H1 (cell line): Measurements from ENCODE around the gene PCTP. TPM values are rescaled to one million over a fixed set of nuclear protein-coding genes. Genes with fewer than 3 reads are reported as not detected.

ENCODE experiments used
- CTCF ChIA-PET: fragments of 300-600 bp; sonication (Branson Sonifier 250); formaldehyde crosslinking; loops from one replicate; lab custom pipeline; 2021; ENCODE audit not compliant: partially characterized antibody; lab: Charles Lee
- POLR2A ChIA-PET: fragments of 300-600 bp; sonication (Branson Sonifier 250); formaldehyde crosslinking; loops from one replicate; lab custom pipeline; 2021; ENCODE audit warnings: inconsistent platforms; ENCODE audit not compliant: partially characterized antibody; lab: Charles Lee
- DNase-seq, 2 experiments: peaks; one replicate each; pipeline versions ENCODE4 v3.0.0 to v3.0.0-alpha.2; 2010 to 2022; ENCODE audit warnings: low spot score in 2 of 2, low read depth in 1 of 2, mixed read lengths in 1 of 2
- FAIRE-seq: peaks from 2 replicates; lab custom pipeline; 2011; peaks lifted over from hg19 to GRCh38; lab: Jason Lieb, UNC
- H2AFZ ChIP-seq: 2 replicates; pipeline ENCODE4 v1.8.1; 2012; ENCODE audit warnings: low read length, inconsistent platforms
- H2AK5ac ChIP-seq: 2 replicates; pipeline ENCODE4 v1.6.1; 2013; ENCODE audit warnings: low read depth, low read length
- H2BK120ac ChIP-seq: replicated peaks from 2 replicates; pipeline ENCODE3; 2013; ENCODE audit warnings: low read depth, low read length, inconsistent platforms
- H2BK12ac ChIP-seq: 2 replicates; pipeline ENCODE4 v1.6.1; 2013; ENCODE audit warnings: low read depth, low read length
- H2BK15ac ChIP-seq: 2 replicates; pipeline ENCODE4 v1.6.1; 2013; ENCODE audit warnings: low read length
- H2BK20ac ChIP-seq: 2 replicates; pipeline ENCODE4 v1.6.1; 2013; ENCODE audit warnings: low read length
- H2BK5ac ChIP-seq: 2 replicates; pipeline ENCODE4 v1.6.1; 2013; ENCODE audit warnings: low read depth, low read length
- H3K14ac ChIP-seq: 2 replicates; pipeline ENCODE4 v1.6.1; 2013; ENCODE audit warnings: inconsistent platforms; ENCODE audit not compliant: insufficient read length
- H3K18ac ChIP-seq: 2 replicates; pipeline ENCODE4 v1.6.1; 2013; ENCODE audit warnings: low read length; ENCODE audit errors: extremely low read depth
- H3K23ac ChIP-seq: 2 replicates; pipeline ENCODE4 v1.6.1; 2013; ENCODE audit warnings: inconsistent platforms; ENCODE audit not compliant: insufficient read length
- H3K23me2 ChIP-seq: 2 replicates; pipeline ENCODE4 v1.6.1; 2013; ENCODE audit warnings: low read depth, low read length
- H3K27ac ChIP-seq: 2 replicates; pipeline ENCODE4 v1.6.1; 2011; ENCODE audit warnings: low read depth, low read length, inconsistent platforms
- H3K27me3 ChIP-seq, 4 experiments: replicated peaks in 1 of 4; 1 replicate in 1 of 4; 2 replicates in 3 of 4; pipeline versions ENCODE4 v1.6.1 to v1.8.1; 2011 to 2013; ENCODE audit warnings: low read length in 3 of 4, mild to moderate bottlenecking in 3 of 4, inconsistent platforms in 2 of 4, mixed read lengths in 2 of 4, moderate library complexity in 1 of 4; ENCODE audit not compliant: control insufficient read depth in 3 of 4, insufficient read depth in 3 of 4; ENCODE audit errors: extremely low read depth in 1 of 4
- H3K36me3 ChIP-seq, 4 experiments: 2 replicates each; pipeline versions ENCODE4 v1.6.1 to v1.8.1; 2011 to 2013; ENCODE audit warnings: mild to moderate bottlenecking in 4 of 4, low read length in 3 of 4, moderate library complexity in 2 of 4, control low read depth in 1 of 4, inconsistent platforms in 1 of 4; ENCODE audit not compliant: insufficient read depth in 4 of 4, control insufficient read depth in 2 of 4
- H3K4ac ChIP-seq: replicated peaks from 2 replicates; pipeline ENCODE3; 2013; ENCODE audit warnings: low read length, low read depth, mixed read lengths, inconsistent platforms; ENCODE audit not compliant: insufficient read length
- H3K4me1 ChIP-seq, 4 experiments: replicated peaks in 1 of 4; 1 replicate in 1 of 4; 2 replicates in 3 of 4; pipeline versions ENCODE4 v1.6.1 to v1.8.1; 2011 to 2013; ENCODE audit warnings: low read length in 3 of 4, inconsistent platforms in 2 of 4, mixed read lengths in 1 of 4; ENCODE audit not compliant: insufficient read depth in 4 of 4, control insufficient read depth in 3 of 4
- H3K4me2 ChIP-seq, 2 experiments: 2 replicates each; pipeline versions ENCODE4 v1.6.1 to v1.8.1; 2011 to 2013; ENCODE audit warnings: low read depth in 2 of 2, low read length in 2 of 2, control low read depth in 1 of 2, inconsistent platforms in 1 of 2, mild to moderate bottlenecking in 1 of 2; ENCODE audit not compliant: insufficient read depth in 1 of 2
- H3K4me3 ChIP-seq, 4 experiments: fragments of 200-600, 300-600 bp in 1 of 4; sonication (generic), shearing (Covaris generic), sonication (Bioruptor Twin) in 1 of 4; 2 replicates each; pipeline versions ENCODE4 v1.5.1 to v1.8.1; 2011 to 2016; ENCODE audit warnings: low read length in 4 of 4, low read depth in 3 of 4, control low read depth in 2 of 4, inconsistent platforms in 2 of 4, mild to moderate bottlenecking in 2 of 4, mixed read lengths in 1 of 4, moderate library complexity in 1 of 4; ENCODE audit not compliant: insufficient read depth in 2 of 4; ENCODE audit errors: extremely low read depth in 1 of 4
- H3K56ac ChIP-seq: replicated peaks from 2 replicates; pipeline ENCODE3; 2013; ENCODE audit warnings: low read depth, mild to moderate bottlenecking, mixed read lengths, low read length, inconsistent platforms; ENCODE audit not compliant: insufficient read length
- H3K79me1 ChIP-seq: 2 replicates; pipeline ENCODE4 v1.6.1; 2013; ENCODE audit warnings: low read depth, low read length, control low read depth
- H3K79me2 ChIP-seq, 2 experiments: 2 replicates each; pipeline versions ENCODE4 v1.6.1 to v1.8.1; 2012 to 2013; ENCODE audit warnings: low read length in 2 of 2, mild to moderate bottlenecking in 2 of 2, inconsistent platforms in 1 of 2; ENCODE audit not compliant: insufficient read depth in 2 of 2, control insufficient read depth in 1 of 2
- H3K9ac ChIP-seq, 4 experiments: replicated peaks in 1 of 4; 1 replicate in 1 of 4; 2 replicates in 3 of 4; pipeline versions ENCODE4 v1.6.1 to v1.8.1; 2011 to 2013; ENCODE audit warnings: low read depth in 3 of 4, low read length in 3 of 4, control low read depth in 2 of 4, mild to moderate bottlenecking in 2 of 4, moderate library complexity in 2 of 4, inconsistent platforms in 1 of 4; ENCODE audit errors: extremely low read depth in 1 of 4
- H3K9me3 ChIP-seq, 2 experiments: 2 replicates each; pipeline versions ENCODE4 v1.6.1 to v1.8.1; 2012 to 2013; ENCODE audit warnings: mild to moderate bottlenecking in 2 of 2, moderate library complexity in 2 of 2, control low read depth in 1 of 2, inconsistent platforms in 1 of 2, low read depth in 1 of 2, low read length in 1 of 2, mixed read lengths in 1 of 2; ENCODE audit not compliant: insufficient read depth in 2 of 2
- H4K20me1 ChIP-seq, 2 experiments: replicated peaks in 1 of 2; 2 replicates each; pipeline versions ENCODE3 to v1.8.1; 2011 to 2013; ENCODE audit warnings: inconsistent platforms in 2 of 2, low read length in 2 of 2, mild to moderate bottlenecking in 1 of 2; ENCODE audit not compliant: insufficient read depth in 2 of 2, control insufficient read depth in 1 of 2
- H4K5ac ChIP-seq: 2 replicates; pipeline ENCODE4 v1.6.1; 2013; ENCODE audit warnings: low read length, low read depth, mixed read lengths, inconsistent platforms; ENCODE audit not compliant: insufficient read length
- H4K8ac ChIP-seq: 2 replicates; pipeline ENCODE4 v1.8.0; 2013; ENCODE audit warnings: mild to moderate bottlenecking, moderate library complexity, low read length, inconsistent platforms; ENCODE audit not compliant: insufficient read depth; ENCODE audit errors: extremely low read depth
- H4K91ac ChIP-seq: replicated peaks from 2 replicates; pipeline ENCODE3; 2013; ENCODE audit warnings: low read length, mixed read lengths, inconsistent platforms; ENCODE audit not compliant: insufficient read length
- CBX5 ChIP-seq: fragments of 300-800, 300-1000 bp; sonication (generic); IDR thresholded peaks from 2 replicates; pipeline ENCODE4 v1.7.1; 2016; ENCODE audit warnings: antibody characterized with exemption, low read length, low read depth
- CBX8 ChIP-seq: fragments of 300-800, 300-1000 bp; sonication (generic); IDR thresholded peaks from 2 replicates; pipeline ENCODE4 v1.7.1; 2016; ENCODE audit warnings: low read depth, low read length, borderline replicate concordance
- CREB1 ChIP-seq: IDR thresholded peaks from 2 replicates; pipeline ENCODE4 v1.6.1; 2012; ENCODE audit warnings: inconsistent platforms
- CTBP2 ChIP-seq: IDR thresholded peaks from 2 replicates; pipeline ENCODE4 v1.7.0; 2011; ENCODE audit warnings: borderline replicate concordance, mild to moderate bottlenecking, moderate library complexity, mixed read lengths, low read length; ENCODE audit not compliant: insufficient read depth, insufficient read length
- E2F6 ChIP-seq: IDR thresholded peaks from 2 replicates; pipeline ENCODE4 v1.6.1; 2012; ENCODE audit warnings: inconsistent platforms
- EP300 ChIP-seq, 2 experiments: IDR thresholded peaks; 1 replicate in 1 of 2; 2 replicates in 1 of 2; pipeline ENCODE4 v1.6.1; 2011 to 2012; ENCODE audit warnings: low read depth in 2 of 2, low read length in 2 of 2, mild to moderate bottlenecking in 2 of 2, borderline replicate concordance in 1 of 2, inconsistent platforms in 1 of 2, moderate library complexity in 1 of 2
- JUND ChIP-seq: IDR thresholded peaks from 2 replicates; pipeline ENCODE4 v1.6.1; 2011; ENCODE audit warnings: mild to moderate bottlenecking, improper control_type of control experiment, low read length
- POLR2AphosphoS5 ChIP-seq: IDR thresholded peaks from 2 replicates; pipeline ENCODE4 v1.6.1; 2011; ENCODE audit warnings: low read depth, low read length
- POU5F1 ChIP-seq: IDR thresholded peaks from 2 replicates; pipeline ENCODE4 v1.6.1; 2011; ENCODE audit warnings: low read depth, mild to moderate bottlenecking, low read length, moderate library complexity
- RFX5 ChIP-seq: IDR thresholded peaks from 2 replicates; pipeline ENCODE4 v1.6.1; 2011; ENCODE audit warnings: low read depth, low read length, improper control_type of control experiment, borderline replicate concordance
- SRF ChIP-seq: IDR thresholded peaks from 2 replicates; pipeline ENCODE4 v1.6.1; 2011; ENCODE audit warnings: mild to moderate bottlenecking, low read depth, low read length, moderate library complexity
- WGBS, 2 experiments: shearing (Covaris generic) in 1 of 2; methylation state at CpG; one replicate each; pipeline versions ENCODE4 v1.1.6 to v1.1.7; 2013 to 2015; ENCODE audit warnings: low lambda C conversion rate in 2 of 2, mixed read lengths in 2 of 2, inconsistent platforms in 1 of 2, low coverage in 1 of 2, missing lambda C conversion rate in 1 of 2; ENCODE audit not compliant: insufficient replicate concordance in 2 of 2, insufficient coverage in 1 of 2, insufficient read length in 1 of 2; ENCODE audit errors: extremely low coverage in 1 of 2, missing lambda C conversion rate in 1 of 2; 5-methylcytosine and 5-hydroxymethylcytosine counted together
- polyA plus RNA-seq, 7 experiments: library from polyadenylated mRNA; depleted of rRNA in 3 of 7; stranded (reverse) in 5 of 7; unstranded in 2 of 7; fragments of >200 nt in 5 of 7; fragments of 200-250 nt in 2 of 7; gene quantifications; 1 replicate in 5 of 7; 2 replicates in 1 of 7; 4 replicates in 1 of 7; pipeline versions ENCODE4 v1.2.1 to v1.2.3, GENCODE V29; 2011 to 2013; ENCODE audit warnings: missing spikeins in 2 of 7, mixed read lengths in 2 of 7
- total RNA-seq: library from RNA; stranded (reverse); fragmentation: NEBNext Ultra II Directional; extraction: Animal tissue kit (Norgen Biotek cat#: 25700); gene quantifications from 2 replicates; pipeline ENCODE4 v1.2.1, GENCODE V29; 2021

PCTP gene
- total and polyA plus RNA-seq, 2 of the 8 experiments (the other 6 are each of a cell fraction or from before 2014, with no cell fraction given) = 14.1 to 14.6 TPM

- H3K79me1 ChIP-seq = no peaks in the 10 kb centered on the region
- no peaks in the 10 kb centered on the region for H3K79me2 ChIP-seq
- no peak overlapping the region for H2AK5ac ChIP-seq
These were observed 6.8 kb downstream of the PCTP start for GRCh38 chr17:55757659-55758058.

More at GRCh38 chr17:55757659-55758058, 6.8 kb downstream of the PCTP start:
- Histone ChIP-seq H4K20me1 (no peaks in the 10 kb centered on the region), H3K4ac (no peak overlapping the region), H3K27ac (no peak overlapping the region), H2BK12ac (no peak overlapping the region), H3K27me3 (no peaks in the 10 kb centered on the region), H3K9me3 (no peaks in the 10 kb centered on the region), H2BK20ac (no peak overlapping the region), H2BK5ac (no peak overlapping the region), H3K4me1 (no peaks in the 10 kb centered on the region; a peak in 1 of 7 replicates), H4K8ac (no peak overlapping the region), H3K56ac (no peak overlapping the region), H3K36me3 (no peaks in the 10 kb centered on the region), H4K91ac (no peak overlapping the region), H4K5ac (no peak overlapping the region), H3K23me2 (no peaks in the 10 kb centered on the region), H3K18ac (no peak overlapping the region), H2AFZ (no peak overlapping the region), H3K23ac (no peak overlapping the region), H2BK120ac (no peak overlapping the region), H3K4me3 (no peak overlapping the region), H3K9ac (no peak overlapping the region), H2BK15ac (no peak overlapping the region), H3K14ac (no peak overlapping the region), H3K4me2 (no peak overlapping the region)
- ChIA-PET CTCF (interaction anchor here (0.9 to 1.9 kb wide), 3 partner anchors 12 to 231 kb away, joined by 3 to 9 read pairs (median 5); no protein-coding TSS in a partner anchor), POLR2A (interaction anchor here (1.2 kb wide), 1 partner anchor 40 kb away, joined by 3 read pairs; no protein-coding TSS in a partner anchor)
- no peak for DNase-seq
- FAIRE-seq = no peak
- WGBS, 2 experiments = 80% methylated on average over 1 of the region's 1 CpG; no CpG with 5 or more reads in 1 of the 2 experiments
- TF ChIP-seq SRF (no peak), CTBP2 (no peak), POLR2AphosphoS5 (no peak), RFX5 (no peak), JUND (no peak), CREB1 (no peak), CBX5 (no peak), EP300 (IDR thresholded peaks at IDR 0.05; ENCODE audit: borderline replicate concordance in 1 of 2, low read depth in 2 of 2, low read length in 2 of 2) (no peak), CBX8 (no peak), E2F6 (no peak), POU5F1 (no peak)
